ENCODE data around the gene ZSCAN23. TPM values are rescaled to one million over a fixed set of nuclear protein-coding genes. Genes with fewer than 3 reads are reported as not detected.
"Not testable (repeated sequence)": the region's sequence is repeated elsewhere in the genome, so short reads cannot be mapped to it uniquely, and the experiment has no call there.

Gene ZSCAN23
- total and polyA plus RNA-seq, 8 donors, result 0.42 to 3.3 (median 1.1) TPM

DNA sequence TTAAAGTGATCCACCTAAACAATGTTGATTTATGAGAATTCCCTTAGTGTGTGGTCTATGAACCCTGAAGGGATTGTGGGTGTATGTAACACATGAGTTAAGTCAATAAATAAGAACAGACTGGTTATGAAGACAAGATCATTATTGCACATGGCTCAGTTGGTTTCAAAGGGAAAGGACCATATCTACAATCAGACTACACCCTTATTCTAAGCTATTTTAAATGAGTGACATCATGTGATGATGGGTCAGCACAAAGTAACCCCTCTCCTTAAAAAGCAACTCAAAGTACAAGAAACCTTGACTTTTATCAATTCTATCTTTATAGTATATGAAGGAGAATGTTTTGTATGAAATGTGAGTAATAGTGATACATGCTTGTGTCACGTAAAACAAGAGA is 15.3 kb upstream of the ZSCAN23 start:
- FAIRE-seq (no peak), DNase-seq (no peak), ATAC-seq (no peak)
- TF ChIP-seq, protein P1, sequence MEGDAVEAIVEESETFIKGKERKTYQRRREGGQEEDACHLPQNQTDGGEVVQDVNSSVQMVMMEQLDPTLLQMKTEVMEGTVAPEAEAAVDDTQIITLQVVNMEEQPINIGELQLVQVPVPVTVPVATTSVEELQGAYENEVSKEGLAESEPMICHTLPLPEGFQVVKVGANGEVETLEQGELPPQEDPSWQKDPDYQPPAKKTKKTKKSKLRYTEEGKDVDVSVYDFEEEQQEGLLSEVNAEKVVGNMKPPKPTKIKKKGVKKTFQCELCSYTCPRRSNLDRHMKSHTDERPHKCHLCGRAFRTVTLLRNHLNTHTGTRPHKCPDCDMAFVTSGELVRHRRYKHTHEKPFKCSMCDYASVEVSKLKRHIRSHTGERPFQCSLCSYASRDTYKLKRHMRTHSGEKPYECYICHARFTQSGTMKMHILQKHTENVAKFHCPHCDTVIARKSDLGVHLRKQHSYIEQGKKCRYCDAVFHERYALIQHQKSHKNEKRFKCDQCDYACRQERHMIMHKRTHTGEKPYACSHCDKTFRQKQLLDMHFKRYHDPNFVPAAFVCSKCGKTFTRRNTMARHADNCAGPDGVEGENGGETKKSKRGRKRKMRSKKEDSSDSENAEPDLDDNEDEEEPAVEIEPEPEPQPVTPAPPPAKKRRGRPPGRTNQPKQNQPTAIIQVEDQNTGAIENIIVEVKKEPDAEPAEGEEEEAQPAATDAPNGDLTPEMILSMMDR (IDR thresholded peaks at IDR 0.05), result no peak
- no peaks in the 10 kb centered on the region for H3K4me1 ChIP-seq
- no peaks in the 10 kb centered on the region for H3K9me3 ChIP-seq
- no peaks in the 10 kb centered on the region for H3K36me3 ChIP-seq
- H3K27me3 ChIP-seq, result peaks cover 0 to 45% (median 2%) of the 10 kb centered on the region in 4 donors
- intact Hi-C loops (cut with DNase I), result no loop called here
- 29 to 55% methylated on average over 1 of the region's 1 CpG for WGBS, 2 donors
- H3K27ac ChIP-seq, result no peak overlapping the region
- no peak overlapping the region for H3K4me3 ChIP-seq

DNA sequence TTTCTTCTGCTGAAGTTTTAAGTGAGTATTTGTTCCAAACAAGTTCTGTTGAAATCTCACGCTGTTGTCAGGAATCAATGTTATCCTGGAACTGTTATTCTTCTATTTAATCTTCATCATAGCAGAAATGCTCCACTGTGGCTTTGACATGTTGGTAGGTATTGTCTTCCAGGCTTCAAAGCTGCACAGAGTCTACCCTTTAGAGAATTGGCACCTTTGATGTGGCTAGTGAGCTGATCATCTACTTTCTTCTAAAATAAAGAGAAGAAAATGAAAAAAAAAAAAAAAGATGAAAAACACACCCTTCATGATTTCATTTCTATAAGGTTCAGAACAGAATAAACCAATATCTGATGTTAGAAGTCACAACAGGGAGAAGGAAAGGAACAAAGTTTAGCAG is 5.8 kb upstream of the ZSCAN23 start:
- intact Hi-C loops (cut with DNase I), result no loop called here
- TF ChIP-seq, protein P1 (IDR thresholded peaks at IDR 0.05), result no peak
- H3K4me3 ChIP-seq, result no peak overlapping the region
- no peak overlapping the region for H3K27ac ChIP-seq
- no peak for ATAC-seq
- no peak for FAIRE-seq
- peaks cover 0 to 64% (median 6%) of the 10 kb centered on the region in 4 donors for H3K27me3 ChIP-seq
- no peak for DNase-seq
- 85 to 88% methylated on average over 1 of the region's 1 CpG for whole genome bisulfite sequencing, 2 donors
- H3K4me1 ChIP-seq, result no peaks in the 10 kb centered on the region
- H3K9me3 ChIP-seq, result no peaks in the 10 kb centered on the region
- H3K36me3 ChIP-seq, result no peaks in the 10 kb centered on the region

DNA sequence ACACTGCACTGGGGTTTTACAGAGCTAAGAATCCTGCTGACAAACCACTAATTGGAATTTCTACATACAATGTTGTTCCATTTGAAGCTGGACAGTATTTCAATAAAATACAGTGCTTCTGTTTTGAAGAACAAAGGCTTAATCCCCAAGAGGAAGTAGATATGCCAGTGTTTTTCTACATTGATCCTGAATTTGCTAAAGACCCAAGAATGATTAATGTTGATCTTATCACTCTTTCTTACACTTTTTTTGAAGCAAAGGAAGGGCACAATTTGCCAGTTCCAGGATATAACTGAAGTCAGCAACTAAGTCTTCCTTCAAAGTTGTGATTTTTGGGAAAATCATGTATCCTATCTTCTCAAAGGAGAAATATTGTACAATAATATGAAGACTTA is 4.2 kb upstream of the ZSCAN23 start:
- H3K27me3 ChIP-seq, result peaks cover 0 to 50% (median 6%) of the 10 kb centered on the region in 4 donors

DNA sequence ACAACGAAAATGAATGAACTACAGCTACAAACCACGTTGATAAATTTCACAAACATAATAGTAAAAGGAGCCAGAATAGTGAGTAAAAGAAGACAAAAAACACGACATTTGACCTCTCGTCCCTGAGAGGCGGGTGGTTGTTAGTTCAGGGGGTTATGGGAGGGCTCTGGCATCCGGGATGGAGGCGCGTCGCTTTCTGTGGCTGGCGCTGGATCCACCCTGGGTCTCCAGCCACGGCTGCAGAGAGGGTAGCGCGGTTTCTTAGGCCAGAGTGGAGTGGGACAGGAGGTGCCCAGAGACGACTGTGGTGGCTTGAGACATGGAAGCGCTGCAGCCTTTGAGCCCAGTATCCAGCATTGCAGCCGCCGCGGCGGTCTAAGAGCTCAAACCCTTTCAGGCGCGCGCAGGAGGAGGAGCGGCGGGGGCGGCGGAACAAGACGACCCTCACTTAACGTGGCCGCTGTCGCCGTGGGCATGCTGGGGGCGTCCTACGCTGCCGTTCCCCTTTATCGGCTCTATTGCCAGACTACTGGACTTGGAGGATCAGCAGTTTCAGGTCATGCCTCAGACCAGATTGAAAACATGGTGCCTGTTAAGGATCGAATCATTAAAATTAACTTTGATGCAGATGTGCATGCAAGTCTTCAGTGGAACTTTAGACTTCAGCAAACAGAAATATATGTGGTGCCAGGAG is 3.7 kb upstream of the ZSCAN23 start:
- intact Hi-C loops (cut with DNase I), result no loop called here
- H3K4me1 ChIP-seq, result peaks cover 0 to 8% (median 0%) of the 10 kb centered on the region in 3 donors
- H3K4me3 ChIP-seq, result no peak overlapping the region
- 2 to 3% methylated on average over 36 of the region's 36 CpGs for WGBS, 2 donors
- TF ChIP-seq, protein P1 (IDR thresholded peaks at IDR 0.05), result no peak
- no peak for ATAC-seq
- H3K36me3 ChIP-seq, result no peaks in the 10 kb centered on the region
- no peak overlapping the region for H3K27ac ChIP-seq
- peaks cover 0 to 46% (median 5%) of the 10 kb centered on the region in 4 donors for H3K27me3 ChIP-seq
- no peak for FAIRE-seq
- no peaks in the 10 kb centered on the region for H3K9me3 ChIP-seq
- no peak for DNase-seq

More for the DNA sequence above, 4.2 kb upstream of the ZSCAN23 start:
- H3K27ac ChIP-seq; H3K4me1 ChIP-seq; H3K36me3 ChIP-seq; H3K9me3 ChIP-seq; intact Hi-C loops (cut with DNase I); FAIRE-seq; ATAC-seq; DNase-seq; H3K4me3 ChIP-seq: not testable (repeated sequence)

DNA sequence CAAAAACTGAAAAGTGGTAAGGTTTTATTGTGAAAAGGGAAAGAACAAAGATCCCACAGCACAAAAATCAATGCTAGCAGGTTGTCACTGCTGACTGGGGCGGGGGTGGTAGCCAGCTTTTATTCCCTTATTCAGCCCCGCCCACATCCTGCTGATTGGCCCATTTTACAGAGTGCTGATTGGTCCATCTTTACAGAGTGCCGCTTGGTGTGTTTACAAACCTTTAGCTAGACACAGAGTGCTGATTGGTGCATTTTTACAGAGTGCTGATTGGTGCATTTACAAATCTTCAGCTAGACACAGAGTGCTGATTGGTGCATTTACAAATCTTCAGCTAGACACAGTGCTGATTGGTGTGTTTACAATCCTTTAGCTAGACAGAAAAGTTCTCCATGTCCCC is 1.5 kb upstream of the ZSCAN23 start:
- intact Hi-C loops (cut with DNase I); H3K9me3 ChIP-seq; H3K4me3 ChIP-seq; H3K36me3 ChIP-seq; DNase-seq; H3K27ac ChIP-seq; ATAC-seq; H3K4me1 ChIP-seq; FAIRE-seq: not testable (repeated sequence)
- H3K27me3 ChIP-seq, result peaks cover 0 to 29% (median 5%) of the 10 kb centered on the region in 4 donors
- WGBS, 2 donors, result 76 to 79% methylated on average over 3 of the region's 3 CpGs

DNA sequence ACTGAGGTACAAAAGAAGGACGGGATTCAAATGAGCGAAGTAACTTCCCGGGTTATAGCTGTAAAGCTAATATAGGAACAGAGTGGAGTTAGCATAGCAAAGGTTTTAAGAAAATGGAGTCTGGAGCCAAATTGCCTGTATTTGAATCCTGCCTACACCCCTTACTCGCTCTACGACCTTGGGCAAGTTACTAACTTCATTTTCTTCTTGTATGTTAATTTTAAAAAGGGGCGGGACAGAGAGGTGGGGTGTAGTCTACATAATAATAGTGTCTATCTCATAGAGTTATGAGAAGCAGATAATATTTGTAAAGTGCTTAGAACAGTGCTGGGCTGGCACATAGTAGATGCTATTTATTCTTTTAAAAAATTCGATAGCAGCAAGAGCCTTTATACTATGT is 705 bp downstream of the ZSCAN23 start:
- no peaks in the 10 kb centered on the region for H3K36me3 ChIP-seq
- 45 to 47% methylated on average over 7 of the region's 7 CpGs for WGBS, 2 donors
- peaks cover 0 to 22% (median 5%) of the 10 kb centered on the region in 4 donors for H3K27me3 ChIP-seq
- ATAC-seq (peak in 1 of 4 donors; percentile 18), FAIRE-seq (no peak), DNase-seq (no peak)
- peak overlapping the region; percentile 42 to 69 (median 48) for H3K4me3 ChIP-seq
- H3K27ac ChIP-seq, result no peak overlapping the region
- intact Hi-C loops (cut with DNase I), result no loop called here
- TF ChIP-seq, protein P1 (IDR thresholded peaks at IDR 0.05), result no peak
- H3K4me1 ChIP-seq, result peaks cover 0 to 8% (median 0%) of the 10 kb centered on the region in 3 donors
- no peaks in the 10 kb centered on the region for H3K9me3 ChIP-seq

All from pancreas (tissue), 10 donors.